GM19025 (cell line): ENCODE results near the gene ATF3.

ENCODE experiments used
- ATAC-seq: cut with Tn5 transposase; IDR thresholded peaks from one replicate; pipeline ENCODE4 v1.9.1; 2021; ENCODE audit warnings: mild to moderate bottlenecking, low read depth, moderate library complexity; ENCODE audit not compliant: unreplicated experiment

The ATF3 gene

DNA sequence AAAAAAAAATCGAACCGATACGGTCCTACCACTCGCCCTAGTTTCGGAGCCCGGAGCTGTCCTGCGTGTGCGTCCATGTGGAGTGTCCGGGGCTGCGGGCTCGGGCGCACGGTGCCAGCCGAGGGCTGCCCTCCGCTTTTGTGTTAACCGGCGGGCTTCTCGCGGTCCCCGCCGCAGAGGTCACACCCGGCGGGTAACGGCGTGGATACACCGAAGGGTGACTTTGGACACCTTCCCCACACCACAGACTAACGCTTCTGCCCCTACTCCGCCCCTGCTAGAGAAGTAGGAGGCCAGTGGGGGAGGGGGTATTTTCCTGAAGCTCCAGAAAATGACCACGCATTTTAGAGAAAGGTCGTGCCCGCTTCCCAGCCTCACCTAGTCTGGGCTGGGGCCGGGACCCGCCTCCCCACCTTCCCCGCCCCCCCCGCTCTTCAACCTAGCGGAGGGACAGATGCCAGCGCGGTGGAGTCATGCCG lies 609 bp upstream of the ATF3 start:
- ATAC-seq, result peak; percentile 4

GRCh38 chr1:212608959-212609700 lies 569 bp downstream of the ATF3 start:
- ATAC-seq, result peak; percentile 13

- ATAC-seq, result no peak
Observed at GRCh38 chr1:212609701-212610574, 1.4 kb downstream of the ATF3 start.

GRCh38 chr1:212610575-212610967 lies 2.0 kb downstream of the ATF3 start:
- ATAC-seq, result no peak

- no peak for ATAC-seq
Observed at GRCh38 chr1:212611000-212611948, 2.7 kb downstream of the ATF3 start.

DNA sequence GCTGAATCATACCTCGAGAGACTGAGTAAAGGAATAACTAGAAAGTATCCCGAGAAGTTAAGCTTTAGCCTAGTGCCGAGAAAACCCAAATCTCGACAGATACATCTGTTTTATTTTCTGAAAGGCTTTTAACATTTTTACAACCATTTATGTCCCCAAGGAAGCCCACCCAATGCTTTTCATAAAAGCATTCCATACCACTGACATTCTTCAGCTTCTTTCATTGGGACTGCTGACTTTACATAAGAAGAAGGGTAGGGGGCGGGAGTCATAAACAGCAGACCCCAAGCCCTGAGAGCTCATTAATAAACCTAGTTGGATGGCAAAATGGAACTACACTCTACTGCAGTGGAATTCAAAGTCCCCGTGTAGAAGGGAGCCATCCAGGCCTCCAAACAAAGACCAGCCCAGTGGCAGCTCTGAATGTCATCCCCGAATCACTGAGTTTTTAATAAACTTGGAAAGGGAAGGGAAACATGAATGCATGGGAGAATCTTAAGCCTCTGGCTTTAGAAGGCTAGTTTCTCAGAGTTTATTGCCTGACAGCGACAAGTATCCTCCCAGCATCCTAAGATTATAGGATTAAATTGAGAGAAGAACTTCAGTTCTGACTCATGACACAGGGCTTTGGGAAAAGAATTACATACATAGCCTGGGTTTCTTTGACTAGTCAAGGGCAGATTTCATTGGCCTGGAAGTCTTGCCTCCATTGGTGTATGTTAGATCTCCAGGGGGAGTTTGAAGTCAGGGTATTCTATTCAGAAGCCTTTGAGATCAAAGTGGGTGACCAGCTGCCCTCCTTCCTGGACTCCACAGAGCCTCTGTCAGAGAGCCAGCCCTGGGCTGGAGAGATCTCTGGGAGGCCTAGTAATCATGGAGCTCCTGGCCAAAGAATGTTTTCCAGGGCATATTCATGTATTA lies 3.7 kb downstream of the ATF3 start:
- no peak for ATAC-seq

DNA sequence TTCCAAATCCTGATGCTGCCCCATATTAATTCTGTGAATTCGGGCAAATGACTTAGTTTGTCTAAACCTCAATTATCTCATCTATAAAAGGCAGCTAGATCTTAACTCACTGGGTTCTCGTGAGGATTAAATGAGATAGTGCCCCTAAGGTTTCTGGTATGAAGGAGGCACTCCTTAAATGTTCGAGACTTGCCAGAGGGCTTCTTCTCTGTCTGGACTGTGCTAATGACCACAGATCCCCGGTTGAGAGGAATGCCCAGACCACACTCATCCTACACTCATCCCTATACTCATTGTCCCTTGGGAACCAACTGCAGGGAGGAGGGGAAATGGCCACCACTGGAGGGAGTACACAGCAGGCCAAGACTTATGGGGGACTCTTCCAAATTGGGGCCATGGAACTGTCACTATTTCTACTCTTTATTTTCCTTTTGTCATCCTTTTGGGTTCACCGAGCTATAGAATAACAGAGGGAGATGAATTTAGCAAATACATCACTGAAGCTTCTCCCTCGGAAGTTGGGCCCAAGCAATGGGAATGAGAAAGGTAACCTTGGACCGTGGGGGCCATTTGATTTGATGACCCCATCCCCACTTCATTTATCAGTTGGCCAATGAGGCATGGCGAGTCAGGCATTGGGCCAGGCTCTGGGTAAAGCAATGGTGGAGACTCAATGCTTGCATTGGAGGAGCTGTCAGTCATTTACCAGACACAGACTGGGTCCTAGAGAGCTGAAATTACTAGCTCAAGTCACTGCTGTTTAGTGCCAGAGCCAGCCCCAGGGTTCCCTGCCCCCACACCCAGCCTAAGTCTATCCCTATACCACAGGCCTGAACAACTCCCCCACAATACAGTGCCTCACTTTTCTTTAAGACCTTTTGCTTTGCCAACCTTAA lies 5.1 kb downstream of the ATF3 start:
- ATAC-seq, result no peak

DNA sequence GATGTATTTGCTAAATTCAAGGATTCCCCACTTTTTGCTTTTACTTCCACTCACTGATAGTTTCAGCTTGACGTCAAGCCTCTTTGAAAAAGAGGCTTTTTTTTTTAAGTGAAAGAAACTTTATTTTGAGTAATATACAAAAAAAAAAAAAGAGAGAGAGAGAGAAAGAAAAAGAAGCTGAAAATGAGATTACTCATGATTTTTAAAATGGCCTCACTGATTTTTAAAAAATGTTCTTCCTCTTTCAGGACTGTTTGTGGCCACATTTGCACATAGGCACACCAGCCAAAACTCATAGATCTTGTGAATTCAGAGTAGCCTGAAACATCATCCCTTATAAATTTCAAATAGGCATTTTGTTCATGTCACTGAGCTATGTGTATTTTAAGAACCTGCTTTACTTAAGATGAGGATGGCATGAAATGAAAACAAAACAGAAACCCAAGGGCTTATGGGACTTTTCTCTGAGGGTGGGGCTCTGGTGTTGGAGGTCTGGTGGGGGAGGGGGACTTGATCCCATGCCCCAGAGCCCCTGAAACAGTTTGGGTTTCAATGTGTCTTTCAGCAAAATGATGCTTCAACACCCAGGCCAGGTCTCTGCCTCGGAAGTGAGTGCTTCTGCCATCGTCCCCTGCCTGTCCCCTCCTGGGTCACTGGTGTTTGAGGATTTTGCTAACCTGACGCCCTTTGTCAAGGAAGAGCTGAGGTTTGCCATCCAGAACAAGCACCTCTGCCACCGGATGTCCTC lies 6.1 kb downstream of the ATF3 start:
- no peak for ATAC-seq

GRCh38 chr1:212615201-212615470 lies 6.6 kb downstream of the ATF3 start:
- ATAC-seq, result no peak

DNA sequence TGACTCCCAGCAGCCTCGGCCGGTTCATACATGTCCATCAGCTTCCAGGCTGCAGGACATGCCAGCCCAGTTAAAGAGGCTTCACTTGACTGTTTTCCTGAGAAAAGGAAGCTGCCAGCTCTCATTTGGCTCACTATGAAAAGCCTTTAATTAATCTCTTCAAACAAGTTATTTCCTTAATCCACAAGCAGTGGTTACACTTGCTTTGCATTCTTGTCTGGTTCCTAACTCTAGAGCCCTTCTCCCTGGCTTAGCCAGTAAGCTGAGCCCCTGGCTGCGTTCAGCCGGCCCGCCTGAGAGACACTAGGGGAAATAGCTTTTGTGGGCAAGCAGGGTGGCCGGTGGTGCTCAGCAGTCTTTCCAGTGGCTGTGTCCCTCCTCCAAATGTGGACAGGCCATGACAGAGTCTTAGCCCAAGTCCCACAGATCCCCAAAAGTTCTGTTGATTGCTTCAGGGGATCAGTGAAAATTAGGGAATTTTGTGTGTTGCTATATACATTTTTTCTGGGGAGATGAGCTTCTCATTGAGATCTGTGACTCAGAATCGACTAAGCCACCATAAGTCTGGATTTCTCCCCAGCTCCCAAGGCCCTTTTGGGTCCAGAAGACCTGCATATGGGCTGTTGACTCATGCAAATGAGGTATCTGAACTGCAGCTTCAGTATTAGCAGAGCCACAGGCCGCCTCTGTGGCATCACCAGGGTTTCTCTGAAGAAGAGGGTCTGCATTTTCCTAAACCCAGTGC lies 10.1 kb downstream of the ATF3 start:
- no peak for ATAC-seq

DNA sequence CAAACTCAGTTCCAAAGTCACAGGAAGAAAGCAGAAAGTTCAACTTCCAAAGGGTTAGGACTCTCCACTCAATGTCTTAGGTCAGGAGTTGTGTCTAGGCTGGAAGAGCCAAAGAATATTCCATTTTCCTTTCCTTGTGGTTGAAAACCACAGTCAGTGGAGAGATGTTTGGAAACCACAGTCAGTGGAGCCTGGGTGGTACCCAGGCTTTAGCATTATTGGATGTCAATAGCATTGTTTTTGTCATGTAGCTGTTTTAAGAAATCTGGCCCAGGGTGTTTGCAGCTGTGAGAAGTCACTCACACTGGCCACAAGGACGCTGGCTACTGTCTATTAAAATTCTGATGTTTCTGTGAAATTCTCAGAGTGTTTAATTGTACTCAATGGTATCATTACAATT lies 11.7 kb downstream of the ATF3 start:
- ATAC-seq, result no peak

GRCh38 chr1:212621043-212621948 lies 12.7 kb downstream of the ATF3 start:
- ATAC-seq, result no peak

DNA sequence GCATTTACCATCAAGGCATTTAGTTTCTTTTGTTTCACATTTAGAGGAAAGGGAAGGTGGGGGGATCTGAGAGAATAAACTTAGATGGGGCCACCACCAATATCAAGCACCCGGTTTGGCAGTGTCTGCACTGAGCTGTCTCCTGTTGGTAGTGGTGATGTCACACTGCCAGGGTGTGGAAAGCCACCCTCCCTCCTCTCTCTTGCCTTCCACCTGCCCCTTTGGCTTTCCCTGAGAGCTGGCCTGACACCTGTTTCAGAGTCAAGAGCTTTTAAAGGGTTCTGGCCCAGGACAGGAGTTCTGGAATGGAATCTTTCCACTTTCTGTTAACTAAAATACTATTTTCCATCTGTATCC lies 13.4 kb downstream of the ATF3 start:
- ATAC-seq, result no peak

- no peak for ATAC-seq
Observed at GRCh38 chr1:212622467-212622866, 13.9 kb downstream of the ATF3 start.

- no peak for ATAC-seq
Observed at GRCh38 chr1:212622906-212623305, 14.3 kb downstream of the ATF3 start.

DNA sequence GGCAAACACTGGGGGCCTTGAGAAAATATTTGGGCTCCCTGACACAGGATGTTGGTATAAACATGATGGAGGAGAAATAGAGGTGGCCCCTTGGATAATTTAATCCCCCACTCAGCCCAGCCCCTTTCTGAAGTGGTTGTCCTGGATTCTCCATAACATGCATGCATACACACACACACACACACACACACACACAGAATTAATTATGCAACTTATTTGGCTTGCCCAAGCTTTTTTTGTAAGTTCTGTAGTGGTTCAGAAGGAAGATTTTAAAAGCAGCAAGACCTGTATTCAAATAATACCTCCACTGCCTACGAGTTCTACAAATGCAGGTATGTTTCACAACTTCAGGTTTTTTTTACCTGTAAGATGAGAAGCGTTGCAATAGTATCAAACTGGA lies 15.0 kb downstream of the ATF3 start:
- no peak for ATAC-seq
